ENCODE measurements around the gene PLXDC2. TPM values are rescaled to one million over a fixed set of nuclear protein-coding genes. Genes with fewer than 3 reads are reported as not detected.
A peak's percentile ranks its signal among the peaks of the same experiment; 100 is the strongest.
"Not testable (repeated sequence)": the region's sequence is repeated elsewhere in the genome, so short reads cannot be mapped to it uniquely, and the experiment has no call there.

PLXDC2 gene
- total and polyA plus RNA-seq, 2 experiments from 2014 or later: 13.5 to 19.4 TPM

GRCh38 chr10:19999431-19999830 is 183.2 kb downstream of the PLXDC2 start (continued):
- TF ChIP-seq ZNF462 (CRISPR knock-in tag; IDR thresholded peaks at IDR 0.05): no peak

GRCh38 chr10:20002026-20002425 is 185.8 kb downstream of the PLXDC2 start:
- H3K9me3 Mint-ChIP-seq; H3K4me3 ChIP-seq; H4K20me1 ChIP-seq (replicated peaks; ENCODE audit: insufficient read depth); DNase-seq (ENCODE audit: low spot score); H2AFZ ChIP-seq; H3K27ac Mint-ChIP-seq; ATAC-seq; H3K27me3 ChIP-seq (ENCODE audit: insufficient read depth); H3F3A ChIP-seq (replicated peaks; ENCODE audit: low read depth); H3K4me2 ChIP-seq; H3K27ac ChIP-seq (ENCODE audit: low read depth); H3K36me3 ChIP-seq (ENCODE audit: insufficient read depth); H3K4me3 Mint-ChIP-seq; H3K27me3 Mint-ChIP-seq (ENCODE audit: insufficient read depth, low read depth, poor library complexity); H3K9me2 ChIP-seq (ENCODE audit: insufficient read depth): not testable (repeated sequence)
- Histone ChIP-seq H3K79me2 (replicated peaks; ENCODE audit: insufficient read depth) (peaks cover 37% of the 10 kb centered on the region), H3K4me1 (ENCODE audit: insufficient read depth) (peaks cover 46% of the 10 kb centered on the region)
- peaks cover 72% of the 10 kb centered on the region for H3K4me1 Mint-ChIP-seq
- H3K36me3 Mint-ChIP-seq (ENCODE audit: low read depth): peaks cover 27% of the 10 kb centered on the region

DNA sequence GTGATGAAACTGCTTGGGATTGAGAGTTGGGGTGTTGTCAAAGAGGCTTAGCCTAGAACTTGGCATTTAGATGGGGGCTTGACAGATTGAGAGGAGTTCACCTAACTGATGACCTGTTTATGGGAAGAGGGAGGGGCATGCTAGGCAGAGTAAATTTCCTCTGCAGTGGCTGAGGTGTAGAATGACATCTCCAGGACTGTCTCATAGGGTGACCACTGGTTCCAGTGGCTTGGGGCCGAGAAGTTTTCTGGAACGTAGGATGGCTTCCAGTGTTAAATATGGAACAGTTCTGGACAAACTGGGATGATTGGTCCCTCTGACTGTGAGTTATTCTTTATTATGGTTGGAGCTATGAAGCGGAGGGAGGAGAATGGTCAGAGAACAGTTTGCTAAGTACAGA is 186.4 kb downstream of the PLXDC2 start:
- H3K36me3 ChIP-seq (ENCODE audit: insufficient read depth): no peaks in the 10 kb centered on the region
- peaks cover 40% of the 10 kb centered on the region for H3K79me2 ChIP-seq (replicated peaks; ENCODE audit: insufficient read depth)
- no peak overlapping the region for H2AFZ ChIP-seq
- H3K9me2 ChIP-seq (ENCODE audit: insufficient read depth): no peaks in the 10 kb centered on the region
- no peak for TF ChIP-seq ZNF331 (CRISPR knock-in tag; IDR thresholded peaks at IDR 0.05; ENCODE audit: low read depth)
- Mint-ChIP-seq H3K27ac (peak overlapping the region; percentile 57), H3K4me3 (no peak overlapping the region; the same call in 2 of the 3 replicates), H3K4me1 (peaks cover 69% of the 10 kb centered on the region), H3K36me3 (ENCODE audit: low read depth) (peaks cover 27% of the 10 kb centered on the region), H3K9me3 (no peaks in the 10 kb centered on the region), H3K27me3 (ENCODE audit: insufficient read depth, low read depth, poor library complexity) (peaks cover 1% of the 10 kb centered on the region)
- no peaks in the 10 kb centered on the region for H3F3A ChIP-seq (replicated peaks; ENCODE audit: low read depth)
- ATAC-seq (no peak), DNase-seq (ENCODE audit: low spot score) (no peak)
- no peaks in the 10 kb centered on the region for H4K20me1 ChIP-seq (replicated peaks; ENCODE audit: insufficient read depth)
- no peak overlapping the region for H3K27ac ChIP-seq (ENCODE audit: low read depth)
- no peak overlapping the region for H3K4me3 ChIP-seq
- no peak overlapping the region for H3K4me2 ChIP-seq
- no peaks in the 10 kb centered on the region for H3K27me3 ChIP-seq (ENCODE audit: insufficient read depth)
- peaks cover 45% of the 10 kb centered on the region for H3K4me1 ChIP-seq (ENCODE audit: insufficient read depth)
